Endothelial cell of umbilical vein (primary cell): ENCODE measurements around the gene DMRTC2.

Source experiments
- EZH2 ChIP-seq: IDR thresholded peaks from 2 replicates; pipeline ENCODE4 v1.6.1; 2012; ENCODE audit warnings: borderline replicate concordance, low read depth, mild to moderate bottlenecking, moderate library complexity, low read length, inconsistent platforms; ENCODE audit not compliant: severe bottlenecking
- JUN ChIP-seq: IDR thresholded peaks from 2 replicates; pipeline ENCODE4 v1.6.1; 2011; ENCODE audit warnings: borderline replicate concordance, low read depth; ENCODE audit not compliant: insufficient read length, insufficient read depth
- MYC ChIP-seq: IDR thresholded peaks from one replicate; pipeline ENCODE4 v1.6.1; 2011; ENCODE audit warnings: mild to moderate bottlenecking, low read depth, low read length
- POLR2A ChIP-seq: IDR thresholded peaks from 2 replicates; pipeline ENCODE4 v1.6.1; 2012; ENCODE audit warnings: low read depth, mild to moderate bottlenecking, control low read depth, low read length
- POLR2AphosphoS5 ChIP-seq: IDR thresholded peaks from 2 replicates; pipeline ENCODE4 v1.6.1; 2012; ENCODE audit warnings: low read depth, mild to moderate bottlenecking, control low read depth, low read length, moderate library complexity; ENCODE audit not compliant: insufficient read depth
- TF ChIP-seq, protein P1 (sequence below), 2 donors: IDR thresholded peaks; 1 replicate in 1 of 2; 2 replicates in 1 of 2; pipeline ENCODE4 v1.5.1; 2011; ENCODE audit warnings: low read length in 2 of 2, mild to moderate bottlenecking in 2 of 2, moderate library complexity in 2 of 2, control low read depth in 1 of 2, inconsistent platforms in 1 of 2, low read depth in 1 of 2; ENCODE audit not compliant: insufficient read depth in 1 of 2; ENCODE audit errors: extremely low read depth in 1 of 2

DNA sequence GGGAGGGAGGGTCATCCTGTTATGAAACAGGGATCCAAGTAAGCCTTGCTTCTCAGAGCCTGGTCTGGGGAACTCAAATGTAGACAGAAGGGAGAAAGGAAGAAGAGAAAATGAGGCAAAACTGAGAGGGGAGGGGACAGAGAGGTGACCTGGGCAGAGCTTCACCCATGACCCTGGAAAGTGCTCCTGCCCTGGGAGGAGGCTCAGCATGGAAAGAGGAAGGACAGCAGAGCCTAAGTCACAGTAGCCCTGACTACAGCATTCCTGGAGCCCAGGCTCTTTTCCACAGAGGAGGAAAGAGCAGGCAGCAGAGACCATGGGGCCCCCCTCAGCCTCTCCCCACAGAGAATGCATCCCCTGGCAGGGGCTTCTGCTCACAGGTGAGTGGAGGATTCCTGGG is 48.5 kb upstream of the DMRTC2 start, which contains the start of gene CEACAM3:
- TF ChIP-seq, protein P1, sequence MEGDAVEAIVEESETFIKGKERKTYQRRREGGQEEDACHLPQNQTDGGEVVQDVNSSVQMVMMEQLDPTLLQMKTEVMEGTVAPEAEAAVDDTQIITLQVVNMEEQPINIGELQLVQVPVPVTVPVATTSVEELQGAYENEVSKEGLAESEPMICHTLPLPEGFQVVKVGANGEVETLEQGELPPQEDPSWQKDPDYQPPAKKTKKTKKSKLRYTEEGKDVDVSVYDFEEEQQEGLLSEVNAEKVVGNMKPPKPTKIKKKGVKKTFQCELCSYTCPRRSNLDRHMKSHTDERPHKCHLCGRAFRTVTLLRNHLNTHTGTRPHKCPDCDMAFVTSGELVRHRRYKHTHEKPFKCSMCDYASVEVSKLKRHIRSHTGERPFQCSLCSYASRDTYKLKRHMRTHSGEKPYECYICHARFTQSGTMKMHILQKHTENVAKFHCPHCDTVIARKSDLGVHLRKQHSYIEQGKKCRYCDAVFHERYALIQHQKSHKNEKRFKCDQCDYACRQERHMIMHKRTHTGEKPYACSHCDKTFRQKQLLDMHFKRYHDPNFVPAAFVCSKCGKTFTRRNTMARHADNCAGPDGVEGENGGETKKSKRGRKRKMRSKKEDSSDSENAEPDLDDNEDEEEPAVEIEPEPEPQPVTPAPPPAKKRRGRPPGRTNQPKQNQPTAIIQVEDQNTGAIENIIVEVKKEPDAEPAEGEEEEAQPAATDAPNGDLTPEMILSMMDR (IDR thresholded peaks at IDR 0.05; ENCODE audit: extremely low read depth in 1 of 2, insufficient read depth in 1 of 2, low read depth in 1 of 2, low read length in 2 of 2) = no peak
- TF ChIP-seq EZH2 (no peak), POLR2A (no peak), JUN (no peak), POLR2AphosphoS5 (no peak), MYC (no peak)
